Fibroblast of lung (primary cell): ENCODE results near the gene RIN2.

Experiments
- EZH2 ChIP-seq: IDR thresholded peaks from 2 replicates; pipeline ENCODE4 v1.5.1; 2012; ENCODE audit warnings: low read length, control low read depth, mild to moderate bottlenecking; ENCODE audit errors: missing control alignments
- TF ChIP-seq, protein P1 (sequence below), 2 donors: IDR thresholded peaks in 1 of 2; conservative IDR thresholded peaks in 1 of 2; 1 replicate in 1 of 2; 2 replicates in 1 of 2; pipeline ENCODE4 v1.5.1; 2011 to 2012; ENCODE audit warnings: low read length in 2 of 2, control low read depth in 1 of 2, inconsistent platforms in 1 of 2, low read depth in 1 of 2, mild to moderate bottlenecking in 1 of 2

DNA sequence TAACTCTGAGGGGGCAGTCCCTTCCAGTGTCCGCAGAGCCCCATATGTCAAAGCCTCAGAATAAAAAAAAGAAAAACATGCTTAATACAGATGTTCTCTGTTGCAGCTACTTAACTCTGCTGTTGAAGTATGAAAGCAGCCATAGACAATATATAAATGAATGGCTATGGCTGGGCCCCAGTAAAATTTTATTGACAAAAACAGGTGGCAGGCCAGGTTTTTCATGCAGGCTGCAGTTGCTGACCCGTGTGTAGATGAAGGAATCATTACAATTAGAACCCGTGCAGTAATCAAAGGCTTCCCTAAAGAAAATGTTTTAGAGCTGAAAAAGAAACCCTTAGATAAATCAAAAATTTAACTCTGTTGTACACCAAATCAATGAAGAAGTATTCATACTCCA is 13.0 kb upstream of the RIN2 start:
- TF ChIP-seq, protein P1, sequence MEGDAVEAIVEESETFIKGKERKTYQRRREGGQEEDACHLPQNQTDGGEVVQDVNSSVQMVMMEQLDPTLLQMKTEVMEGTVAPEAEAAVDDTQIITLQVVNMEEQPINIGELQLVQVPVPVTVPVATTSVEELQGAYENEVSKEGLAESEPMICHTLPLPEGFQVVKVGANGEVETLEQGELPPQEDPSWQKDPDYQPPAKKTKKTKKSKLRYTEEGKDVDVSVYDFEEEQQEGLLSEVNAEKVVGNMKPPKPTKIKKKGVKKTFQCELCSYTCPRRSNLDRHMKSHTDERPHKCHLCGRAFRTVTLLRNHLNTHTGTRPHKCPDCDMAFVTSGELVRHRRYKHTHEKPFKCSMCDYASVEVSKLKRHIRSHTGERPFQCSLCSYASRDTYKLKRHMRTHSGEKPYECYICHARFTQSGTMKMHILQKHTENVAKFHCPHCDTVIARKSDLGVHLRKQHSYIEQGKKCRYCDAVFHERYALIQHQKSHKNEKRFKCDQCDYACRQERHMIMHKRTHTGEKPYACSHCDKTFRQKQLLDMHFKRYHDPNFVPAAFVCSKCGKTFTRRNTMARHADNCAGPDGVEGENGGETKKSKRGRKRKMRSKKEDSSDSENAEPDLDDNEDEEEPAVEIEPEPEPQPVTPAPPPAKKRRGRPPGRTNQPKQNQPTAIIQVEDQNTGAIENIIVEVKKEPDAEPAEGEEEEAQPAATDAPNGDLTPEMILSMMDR (conservative IDR thresholded peaks at IDR 0.05 in 1 of 2, IDR thresholded peaks at IDR 0.05 in 1 of 2; ENCODE audit: low read depth in 1 of 2, low read length in 2 of 2) = no peak
- TF ChIP-seq EZH2 = no peak
